ENCODE results near the gene CAPG.
A peak's percentile ranks its signal among the peaks of the same experiment; 100 is the strongest.
"Not testable (repeated sequence)": the region's sequence is repeated elsewhere in the genome, so short reads cannot be mapped to it uniquely, and the experiment has no call there.

Gene CAPG

DNA sequence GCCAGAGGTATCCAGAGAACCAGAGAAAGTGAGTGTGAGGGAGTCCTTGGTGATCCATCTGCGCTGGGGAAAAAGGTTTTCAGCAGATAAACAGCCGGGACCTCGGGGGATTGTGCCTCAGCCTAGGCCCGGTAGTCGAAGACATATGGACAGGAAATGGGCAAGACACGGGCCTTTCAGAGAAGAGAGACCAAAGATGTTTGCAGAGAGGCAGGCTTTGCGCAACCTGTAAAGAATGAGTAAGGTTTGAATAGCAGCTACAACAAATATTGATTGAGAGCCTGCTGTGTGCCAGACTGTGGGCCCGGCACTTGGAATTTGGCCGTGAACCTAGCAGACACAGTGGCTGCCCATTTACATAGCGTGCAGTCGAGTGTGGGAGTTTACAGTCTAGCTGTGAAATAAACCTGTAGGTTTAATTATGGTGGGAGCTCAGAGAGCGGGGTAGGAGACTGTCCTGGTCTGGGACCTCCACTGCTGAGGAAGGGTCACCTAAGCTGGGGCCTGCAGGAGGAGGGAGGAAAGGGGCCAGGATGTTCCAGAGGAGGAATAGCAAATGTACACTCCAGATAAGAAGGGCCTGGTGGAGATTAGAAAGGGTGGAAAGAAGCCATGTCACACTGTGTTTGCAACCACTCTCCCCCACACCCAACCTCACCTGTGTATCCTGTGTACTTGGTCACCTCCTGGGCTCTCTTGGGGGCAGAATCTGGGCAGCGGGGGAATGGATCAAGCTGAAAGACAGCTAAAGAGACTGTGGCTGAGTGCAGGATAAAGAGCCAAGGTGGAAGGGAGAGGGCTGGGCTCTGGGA, 11.3 kb upstream of the CAPG start:
- no peak for DNase-seq (ENCODE audit: low read depth in 2 of 2)

- peak; percentile 86 to 97 for DNase-seq (ENCODE audit: low read depth in 2 of 2)
These were observed 10.5 kb upstream of the CAPG start for GRCh38 chr2:85420536-85421259.

DNA sequence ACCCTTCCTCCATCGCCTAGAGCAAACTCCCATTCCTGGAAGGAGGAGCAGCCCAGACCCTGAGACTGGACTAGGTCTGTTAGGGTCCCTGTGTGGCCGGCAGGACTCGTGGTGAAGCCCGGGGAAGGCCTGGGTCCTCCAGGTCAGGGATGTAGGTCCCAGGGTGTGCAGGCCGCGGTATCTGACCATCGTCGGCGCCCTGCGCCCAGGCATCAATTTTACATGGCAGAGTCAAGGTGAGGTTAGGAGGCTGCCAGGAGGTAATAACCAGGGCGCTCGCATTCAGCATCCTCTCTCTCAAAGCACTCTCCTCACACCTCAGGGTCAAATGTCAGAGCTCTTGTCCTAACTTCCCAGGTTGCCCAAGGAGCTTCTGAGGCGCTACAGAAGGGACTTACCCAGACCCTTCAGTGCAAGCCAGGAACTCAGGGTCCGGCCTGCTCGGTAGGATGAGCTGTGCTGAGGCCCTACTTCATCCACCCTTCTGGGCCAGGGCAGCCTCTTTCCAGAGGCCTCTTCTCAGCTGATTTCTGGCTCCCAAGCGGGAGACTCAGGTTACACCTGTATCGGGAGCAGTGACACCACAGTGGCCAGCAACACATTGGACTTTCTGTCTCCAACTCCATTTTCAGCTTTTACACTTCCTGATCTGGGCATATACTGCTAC, 9.0 kb upstream of the CAPG start:
- no peak for DNase-seq (ENCODE audit: low read depth in 2 of 2)

DNA sequence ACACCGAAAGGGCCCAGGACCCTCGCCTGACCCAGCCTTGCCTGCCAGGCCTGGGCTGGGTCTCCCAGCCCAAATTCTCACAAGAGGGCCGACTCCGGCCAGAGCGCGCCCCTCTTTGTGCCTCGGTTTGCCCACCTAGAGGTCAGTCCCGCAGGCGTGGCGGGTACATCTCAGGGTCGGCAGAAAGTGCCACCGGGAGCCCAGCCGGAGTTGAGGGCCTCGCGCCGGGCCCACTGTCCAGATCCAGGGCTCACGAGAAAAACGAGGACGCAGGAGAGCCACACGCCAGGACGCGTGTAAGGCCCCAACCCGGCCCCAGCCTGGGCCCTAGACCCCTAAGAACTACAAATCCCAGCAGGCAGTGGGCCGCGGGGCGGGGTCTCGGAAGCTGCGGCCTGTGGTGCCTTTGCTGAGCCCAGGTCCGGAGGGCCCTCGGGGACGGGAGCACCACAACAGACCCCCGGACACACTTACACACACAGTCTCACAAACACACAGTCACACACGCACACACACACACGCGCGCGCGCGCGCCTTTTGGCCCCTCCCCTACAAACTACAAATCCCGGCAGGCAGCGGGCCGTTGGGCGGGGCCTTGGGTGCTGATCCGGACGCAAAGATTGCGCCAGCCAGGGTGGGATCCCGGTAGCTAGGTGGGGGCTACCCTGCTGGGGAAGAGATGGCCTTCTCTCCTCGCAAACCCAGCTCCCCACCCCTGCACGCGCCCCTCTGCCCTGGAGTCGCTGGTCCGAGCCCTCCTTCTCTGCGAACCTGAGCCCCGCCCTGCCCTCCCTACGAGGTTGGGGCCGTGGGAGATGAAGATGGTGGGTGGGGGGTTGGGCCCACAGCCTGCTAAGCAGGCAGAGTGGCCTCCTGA, 8.2 kb upstream of the CAPG start, which contains the start of gene SH2D6:
Gene SH2D6 (plus strand): TSS at position 583 of the 877 bp plus-strand sequence. CDS start 10,752 bp downstream, outside the sequence.
- peak; percentile 79 to 80 for DNase-seq (ENCODE audit: low read depth in 2 of 2)

DNA sequence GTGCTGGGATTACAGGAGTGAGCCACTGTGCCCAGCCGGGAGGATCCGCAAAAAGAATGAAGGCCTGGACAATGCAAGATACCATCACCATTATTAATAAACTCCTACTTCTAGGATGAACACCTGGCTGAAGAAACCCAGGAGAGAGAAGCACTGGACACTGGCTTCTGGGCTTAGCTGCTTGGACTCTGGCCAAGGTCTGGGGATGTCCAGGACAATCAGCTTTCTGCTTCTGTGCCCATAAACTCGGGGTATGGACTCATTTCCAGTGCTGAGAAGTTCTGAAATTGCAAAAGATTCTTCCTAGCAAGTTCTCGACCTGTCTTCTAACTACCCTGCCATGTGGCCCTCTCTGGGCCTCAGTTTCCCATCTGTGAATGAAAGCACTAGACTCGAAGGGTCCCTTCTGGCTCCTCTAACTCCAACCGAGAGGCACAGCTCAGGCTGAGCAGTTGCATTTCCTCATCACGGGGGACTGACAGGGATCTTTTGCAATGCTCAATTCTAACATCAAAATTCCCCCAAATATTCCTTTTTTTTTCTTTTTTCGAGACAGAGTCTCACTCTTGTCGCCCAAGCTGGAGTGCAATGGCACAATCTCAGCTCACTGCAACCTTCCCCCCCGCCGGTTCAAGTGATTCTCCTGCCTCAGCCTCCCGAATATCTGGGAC, 5.9 kb upstream of the CAPG start:
- DNase-seq (ENCODE audit: low read depth in 2 of 2): no peak

- no peak for DNase-seq (ENCODE audit: low read depth in 2 of 2)
These were observed 4.8 kb upstream of the CAPG start for GRCh38 chr2:85414761-85415553.

DNA sequence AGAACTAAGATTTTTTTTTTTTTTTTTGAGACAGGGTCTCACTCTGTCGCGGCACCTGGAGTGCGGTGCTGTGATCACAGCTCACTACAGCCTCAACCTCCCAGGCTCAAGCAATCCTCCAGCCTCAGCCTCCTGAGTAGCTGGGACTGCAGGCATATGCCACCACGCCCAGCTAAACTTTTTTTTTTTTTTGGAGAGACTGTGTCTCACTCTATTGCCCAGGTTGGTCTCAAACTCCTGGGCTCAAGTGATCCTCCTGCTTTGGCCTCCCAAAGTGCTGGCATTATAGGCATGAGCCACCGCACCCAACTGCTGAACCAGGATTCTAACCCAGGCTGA, 4.2 kb upstream of the CAPG start:
- DNase-seq (ENCODE audit: low read depth in 2 of 2): not testable (repeated sequence)

DNA sequence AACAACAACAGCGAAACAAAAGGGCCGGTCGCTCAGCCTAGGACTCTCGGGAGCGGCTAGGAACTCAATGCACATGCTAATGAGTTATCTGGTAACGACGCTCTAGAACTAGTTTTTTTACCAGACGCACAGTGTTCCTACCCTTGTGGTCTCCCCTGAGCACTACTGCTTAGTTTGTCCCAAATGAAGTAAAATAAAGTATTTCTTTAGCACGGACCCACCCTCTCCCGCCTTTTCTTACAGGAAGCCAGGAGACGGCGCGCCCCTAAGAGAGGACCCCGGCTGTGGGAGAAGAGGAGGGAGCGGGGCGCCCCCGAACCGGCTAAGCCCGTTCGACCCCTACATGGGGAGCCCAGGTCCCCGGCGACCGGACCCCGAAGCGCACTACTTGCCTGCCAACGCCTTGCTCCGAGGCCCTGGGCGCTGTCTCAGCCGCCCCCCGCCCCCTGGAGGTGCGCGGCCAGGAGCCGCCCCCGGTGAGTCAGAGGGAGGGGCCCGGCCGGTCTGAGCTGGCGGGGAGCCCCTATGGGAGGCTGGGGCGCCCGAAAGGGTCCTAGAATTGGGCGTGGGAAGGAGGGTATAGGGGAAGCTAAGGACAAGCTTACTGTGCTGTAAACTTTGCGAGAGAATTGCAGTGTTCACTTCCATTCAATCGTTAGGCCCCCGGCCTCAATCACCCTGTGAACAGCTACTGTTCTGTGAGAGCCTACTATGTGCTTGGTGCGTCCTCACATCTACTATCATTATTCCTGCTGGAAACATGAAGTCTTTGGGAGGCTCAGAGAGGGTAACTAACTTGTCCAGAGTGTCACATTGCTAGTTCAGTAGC, 3.6 kb upstream of the CAPG start:
- DNase-seq (ENCODE audit: low read depth in 2 of 2): no peak

DNA sequence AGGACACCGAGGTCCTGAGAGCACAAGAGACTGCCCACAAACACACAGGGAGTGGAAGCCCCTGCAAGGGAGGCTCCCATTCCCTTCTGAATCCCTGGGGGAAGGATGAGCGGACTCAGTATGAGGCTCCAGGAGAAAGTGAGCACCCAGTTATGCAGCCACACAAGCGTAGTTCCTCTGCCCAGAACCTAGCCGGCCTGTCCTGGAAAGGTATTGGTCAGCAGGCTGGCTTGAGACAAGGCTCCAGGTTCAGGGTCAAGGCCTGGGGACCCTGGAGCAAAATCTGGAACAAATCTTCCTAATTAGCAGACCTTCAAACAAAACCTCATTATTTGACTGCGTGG, 1.2 kb upstream of the CAPG start:
- no peak for DNase-seq (ENCODE audit: low read depth in 2 of 2)

DNA sequence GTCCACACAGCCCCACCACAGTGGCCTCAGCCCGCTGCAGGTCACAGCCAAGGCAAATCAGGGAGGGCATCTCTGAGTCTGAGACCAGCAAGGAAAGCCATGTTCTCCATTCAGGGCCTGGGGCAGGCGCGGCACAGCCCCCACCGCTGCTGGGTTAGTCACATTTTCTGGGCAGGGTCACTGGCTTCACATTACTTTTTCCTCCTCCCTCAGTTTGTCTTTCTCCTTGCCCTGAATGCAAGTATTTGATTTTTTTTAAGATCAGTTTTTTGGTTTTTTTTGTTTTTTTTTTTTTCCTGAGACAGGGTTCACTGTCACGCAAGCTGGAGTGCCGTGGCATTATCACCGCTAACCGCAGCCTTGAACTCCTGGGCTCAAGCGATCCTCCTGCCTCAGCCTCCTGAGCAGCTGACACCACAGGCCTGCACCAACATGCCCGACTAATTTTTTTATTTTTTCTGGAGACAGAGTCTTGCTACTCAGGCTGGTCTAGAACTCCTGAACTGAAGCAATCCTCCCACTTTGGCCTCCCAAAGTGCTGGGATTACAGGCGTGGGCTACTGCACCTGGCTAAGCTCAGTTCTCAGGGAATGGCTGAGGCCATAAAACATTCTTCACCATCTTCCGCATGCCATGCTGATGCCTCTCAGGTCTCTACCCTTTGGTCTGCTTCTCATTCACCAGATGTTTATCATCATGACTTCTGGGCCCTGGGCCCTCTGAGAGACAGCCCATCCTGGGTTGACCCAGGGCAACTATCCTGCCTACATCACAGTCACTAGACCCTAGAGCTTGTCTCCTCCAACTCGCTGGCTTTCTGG, 628 bp upstream of the CAPG start:
- DNase-seq (ENCODE audit: low read depth in 2 of 2): no peak

GRCh38 chr2:85405201-85406059, 4.7 kb downstream of the CAPG start:
- DNase-seq (ENCODE audit: low read depth in 2 of 2): peak in 1 of 2 donors; percentile 60

DNA sequence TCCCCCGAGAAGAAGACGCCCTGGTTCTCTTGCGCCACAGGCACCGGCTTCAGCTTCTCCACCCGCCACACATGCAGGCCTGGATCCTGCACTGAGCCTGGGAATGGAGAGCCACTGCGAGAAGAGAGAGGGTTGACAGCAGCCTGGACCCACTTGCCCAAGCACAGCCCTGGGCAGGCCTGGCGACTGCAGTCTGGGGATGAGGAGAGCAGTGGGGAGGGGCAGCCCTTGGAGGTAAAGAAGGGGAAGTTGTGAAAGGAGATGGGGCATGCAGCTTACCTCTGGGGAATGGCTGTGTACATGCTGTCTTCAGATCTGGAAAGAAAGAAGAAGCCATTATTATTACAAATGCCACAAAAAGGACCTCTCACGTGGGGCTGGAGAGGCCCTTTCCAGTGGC, 8.3 kb downstream of the CAPG start:
- no peak for DNase-seq (ENCODE audit: low read depth in 2 of 2)

DNA sequence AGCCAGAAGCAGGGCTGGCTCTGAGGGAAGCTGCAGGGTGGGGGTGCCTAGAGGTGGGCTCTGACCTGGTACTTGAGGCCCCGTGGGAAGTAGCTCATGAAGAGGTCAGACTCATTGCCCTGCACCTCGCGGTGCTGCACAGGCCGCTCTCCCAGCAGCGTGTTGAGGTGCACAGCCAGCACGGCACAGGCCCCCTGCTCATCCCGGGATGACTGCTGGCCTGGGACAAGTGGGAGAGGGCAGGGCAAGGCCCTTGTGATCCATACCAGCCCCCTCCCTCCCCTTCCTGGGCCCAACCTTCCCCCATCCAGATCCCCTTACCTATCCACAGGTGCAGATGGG, 8.7 kb downstream of the CAPG start:
- no peak for DNase-seq (ENCODE audit: low read depth in 2 of 2)

- no peak for DNase-seq (ENCODE audit: low read depth in 2 of 2)
These were observed 9.4 kb downstream of the CAPG start for GRCh38 chr2:85400541-85401463.

- no peak for DNase-seq (ENCODE audit: low read depth in 2 of 2)
These were observed 10.1 kb downstream of the CAPG start for GRCh38 chr2:85400023-85400422.

DNA sequence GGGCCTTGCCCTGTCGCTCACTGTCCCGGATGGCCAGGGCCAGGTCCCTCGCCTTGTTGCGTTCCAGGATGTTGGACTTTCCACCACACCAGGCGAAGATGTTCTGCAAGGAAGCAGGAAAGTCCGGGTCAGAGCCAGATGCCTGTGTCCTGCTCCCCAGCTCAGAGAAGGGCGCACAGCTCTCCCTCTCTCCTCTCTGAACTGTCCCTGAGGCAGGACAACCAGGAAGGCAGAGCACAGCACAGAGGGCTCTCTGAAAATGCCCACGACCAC, 11.0 kb downstream of the CAPG start:
- no peak for DNase-seq (ENCODE audit: low read depth in 2 of 2)

Measured in stimulated activated CD4-positive, alpha-beta T cell treated with anti-CD3 and anti-CD28 coated beads, Interleukin-4, amount 100 ng/mL, for 48 hours (primary cell).